Lower leg skin (tissue), 3 donors: ENCODE results near the gene NINL.

ENCODE experiments used
- POLR2A ChIP-seq, 2 donors: fragments of 450-650 bp; IDR thresholded peaks; one replicate each; pipeline ENCODE4 v1.6.1; 2016 to 2017; ENCODE audit warnings: antibody characterized with exemption in 2 of 2, mild to moderate bottlenecking in 1 of 2, moderate library complexity in 1 of 2
- TF ChIP-seq, protein P1 (sequence below), 3 donors: fragments of 450-650 bp; IDR thresholded peaks; one replicate each; pipeline ENCODE4 v1.5.1; 2016; ENCODE audit warnings: antibody characterized with exemption in 3 of 3, mild to moderate bottlenecking in 3 of 3, moderate library complexity in 2 of 3

DNA sequence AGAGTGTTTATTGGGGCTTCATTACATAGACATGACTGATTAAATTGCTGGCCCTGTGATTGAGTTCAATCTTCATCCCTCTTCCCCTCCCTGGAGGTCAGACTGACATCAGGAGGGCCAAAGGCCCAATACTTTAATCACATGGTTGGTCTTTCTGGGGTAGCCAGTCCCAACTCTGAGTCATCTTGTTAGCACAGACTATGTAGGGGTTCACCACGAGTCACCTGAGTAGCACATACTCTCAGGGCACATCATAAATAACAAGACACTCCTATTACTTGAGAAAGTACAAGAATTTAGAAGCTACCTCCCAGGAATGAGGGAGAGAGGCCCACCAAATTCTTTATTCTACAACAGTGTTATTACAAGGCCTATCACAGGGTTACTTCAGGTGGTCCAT, 166.6 kb downstream of the NINL start:
- TF ChIP-seq, protein P1, sequence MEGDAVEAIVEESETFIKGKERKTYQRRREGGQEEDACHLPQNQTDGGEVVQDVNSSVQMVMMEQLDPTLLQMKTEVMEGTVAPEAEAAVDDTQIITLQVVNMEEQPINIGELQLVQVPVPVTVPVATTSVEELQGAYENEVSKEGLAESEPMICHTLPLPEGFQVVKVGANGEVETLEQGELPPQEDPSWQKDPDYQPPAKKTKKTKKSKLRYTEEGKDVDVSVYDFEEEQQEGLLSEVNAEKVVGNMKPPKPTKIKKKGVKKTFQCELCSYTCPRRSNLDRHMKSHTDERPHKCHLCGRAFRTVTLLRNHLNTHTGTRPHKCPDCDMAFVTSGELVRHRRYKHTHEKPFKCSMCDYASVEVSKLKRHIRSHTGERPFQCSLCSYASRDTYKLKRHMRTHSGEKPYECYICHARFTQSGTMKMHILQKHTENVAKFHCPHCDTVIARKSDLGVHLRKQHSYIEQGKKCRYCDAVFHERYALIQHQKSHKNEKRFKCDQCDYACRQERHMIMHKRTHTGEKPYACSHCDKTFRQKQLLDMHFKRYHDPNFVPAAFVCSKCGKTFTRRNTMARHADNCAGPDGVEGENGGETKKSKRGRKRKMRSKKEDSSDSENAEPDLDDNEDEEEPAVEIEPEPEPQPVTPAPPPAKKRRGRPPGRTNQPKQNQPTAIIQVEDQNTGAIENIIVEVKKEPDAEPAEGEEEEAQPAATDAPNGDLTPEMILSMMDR (IDR thresholded peaks at IDR 0.05): no peak
- TF ChIP-seq POLR2A (IDR thresholded peaks at IDR 0.05): no peak
